ENCODE data around the gene ZNF536.

The ZNF536 gene

DNA sequence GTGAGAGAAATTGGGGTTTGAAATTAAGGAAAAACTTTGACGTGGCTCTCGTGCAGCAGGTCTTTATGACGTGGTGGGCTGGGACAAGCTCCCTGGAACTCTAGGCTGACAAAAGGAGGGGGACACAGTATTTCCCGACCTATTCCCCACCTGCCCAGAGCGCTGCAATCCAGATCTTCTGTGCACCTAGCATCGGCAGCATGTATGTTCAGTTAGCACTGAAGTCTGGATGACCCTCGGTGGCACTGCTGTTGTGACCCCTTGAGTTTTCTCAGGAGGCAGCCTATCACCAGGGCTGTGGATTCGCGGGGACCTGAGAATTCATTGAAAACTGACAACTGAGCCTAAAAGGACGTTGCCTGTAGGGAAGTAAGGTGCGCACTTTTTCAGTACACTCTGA lies 9.1 kb upstream of the ZNF536 start:
- no peak for DNase-seq (ENCODE audit: low read depth in 3 of 3)

DNA sequence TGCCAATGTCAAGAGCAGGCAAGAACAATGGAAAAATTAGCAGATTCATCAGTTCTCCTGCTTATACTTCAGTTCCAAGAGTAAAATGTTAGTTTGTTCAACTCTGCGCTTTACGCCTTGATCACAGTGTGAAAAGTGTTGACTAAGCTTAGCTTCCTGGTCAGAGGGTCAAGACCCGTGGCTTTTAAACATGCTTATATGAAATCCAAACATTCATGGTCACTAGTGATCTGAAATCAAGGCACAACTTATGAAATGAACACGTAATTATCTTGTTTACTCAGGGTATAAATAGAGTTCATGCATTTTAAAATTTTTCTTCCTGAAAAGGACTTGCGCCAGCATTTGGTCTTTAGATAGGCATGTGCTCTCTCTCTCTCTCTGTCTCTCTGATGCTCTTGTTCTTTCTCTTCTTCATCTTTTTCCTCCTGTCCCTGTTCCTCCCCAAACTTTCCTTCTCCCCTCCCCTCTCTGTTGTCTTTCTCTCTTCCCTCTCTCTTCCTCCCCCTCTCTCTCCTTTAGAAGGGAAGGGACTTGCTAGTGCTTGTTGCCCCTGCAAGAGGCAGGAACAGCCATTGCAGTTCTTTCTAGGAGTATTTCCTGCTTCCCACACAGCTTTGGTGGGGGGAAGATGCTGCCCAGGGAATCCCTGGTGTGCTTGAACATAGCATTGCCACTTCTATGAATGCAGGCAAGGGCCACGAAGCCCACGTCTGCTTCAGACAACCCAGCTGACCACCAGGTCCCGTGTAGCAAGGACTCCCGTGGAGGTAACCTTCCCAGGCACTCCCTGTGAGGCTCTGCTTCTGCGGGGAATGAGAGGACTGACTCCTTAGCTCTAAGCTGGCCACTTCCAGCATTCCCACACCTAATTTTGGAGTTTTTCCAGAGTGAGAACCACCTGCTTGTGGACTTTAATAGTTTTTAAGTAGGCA lies 7.1 kb upstream of the ZNF536 start:
- no peak for DNase-seq (ENCODE audit: low read depth in 3 of 3)

DNA sequence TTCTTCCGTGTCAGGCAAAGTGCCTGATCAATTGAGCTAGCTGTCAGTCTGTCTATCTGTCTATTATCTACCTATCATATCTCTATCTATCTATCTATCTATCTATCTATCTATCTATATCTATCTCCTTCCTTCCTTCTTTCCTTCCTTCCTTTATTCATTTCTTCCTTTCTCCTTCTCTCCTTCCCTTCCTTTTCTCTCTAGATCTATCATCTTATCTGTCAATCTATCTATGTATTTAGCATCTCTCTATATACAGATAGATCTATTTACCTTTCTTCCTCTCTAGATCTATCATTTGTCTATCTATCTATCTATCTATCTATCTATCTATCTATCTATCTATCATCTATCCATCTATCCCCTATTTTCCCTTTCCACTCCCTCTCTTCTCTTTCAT lies 5.9 kb upstream of the ZNF536 start:
- no peak for DNase-seq (ENCODE audit: low read depth in 3 of 3)

- DNase-seq (ENCODE audit: low read depth in 3 of 3) = no peak
Observed at GRCh38 chr19:30367006-30367405, 5.2 kb upstream of the ZNF536 start.

DNA sequence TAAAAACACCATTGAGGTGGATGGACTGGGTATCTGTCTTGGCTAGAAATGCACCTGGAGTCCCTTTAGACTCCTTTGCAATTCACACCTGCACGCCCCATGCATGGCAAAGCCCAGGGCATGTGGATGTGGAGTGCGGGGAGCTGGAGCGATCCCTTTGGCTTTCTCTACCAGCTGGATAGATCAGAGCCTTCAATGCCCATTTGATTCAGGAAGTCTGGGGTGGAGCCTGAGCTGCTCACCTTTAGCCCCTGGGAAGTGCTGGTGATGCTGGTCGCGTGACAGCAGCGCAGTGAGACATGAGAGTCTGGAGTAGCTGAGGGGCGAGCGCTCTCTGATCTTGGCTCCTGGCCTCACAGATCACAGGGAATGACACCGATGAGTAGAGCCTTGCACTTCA lies 4.8 kb upstream of the ZNF536 start:
- no peak for DNase-seq (ENCODE audit: low read depth in 3 of 3)

- no peak for DNase-seq (ENCODE audit: low read depth in 3 of 3)
Observed at GRCh38 chr19:30369833-30370232, 2.4 kb upstream of the ZNF536 start.

DNA sequence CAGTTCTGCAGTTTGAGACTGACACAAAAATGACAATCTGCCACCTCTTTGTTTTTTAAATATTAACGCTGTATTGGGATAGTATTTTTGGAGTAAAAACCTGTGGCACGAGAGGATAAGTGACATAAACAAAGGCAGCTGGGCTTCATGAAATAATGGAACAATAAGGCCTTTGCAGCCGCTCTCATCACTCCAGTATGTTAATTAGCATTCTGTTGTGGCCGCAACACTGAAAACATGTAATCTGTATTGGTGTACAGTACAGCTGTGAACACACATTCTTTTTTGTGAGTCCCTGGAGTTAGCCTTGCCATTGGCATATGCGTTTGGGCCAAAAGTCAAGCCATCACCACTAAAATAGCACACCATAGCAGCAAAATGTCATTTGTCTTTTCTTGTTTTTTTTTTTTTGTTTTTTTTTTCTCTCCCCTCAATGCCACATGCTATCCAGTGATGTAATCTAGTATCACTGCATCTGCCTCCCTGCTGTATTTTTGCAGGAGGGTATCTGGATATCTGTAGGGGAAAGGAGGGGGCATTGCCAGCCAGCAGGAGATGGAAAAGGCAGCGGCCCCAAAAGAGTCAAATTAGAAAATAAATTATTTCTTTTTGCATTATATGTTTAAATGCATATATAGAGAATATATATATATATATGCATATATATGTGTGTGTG lies 885 bp upstream of the ZNF536 start:
- no peak for DNase-seq (ENCODE audit: low read depth in 3 of 3)

DNA sequence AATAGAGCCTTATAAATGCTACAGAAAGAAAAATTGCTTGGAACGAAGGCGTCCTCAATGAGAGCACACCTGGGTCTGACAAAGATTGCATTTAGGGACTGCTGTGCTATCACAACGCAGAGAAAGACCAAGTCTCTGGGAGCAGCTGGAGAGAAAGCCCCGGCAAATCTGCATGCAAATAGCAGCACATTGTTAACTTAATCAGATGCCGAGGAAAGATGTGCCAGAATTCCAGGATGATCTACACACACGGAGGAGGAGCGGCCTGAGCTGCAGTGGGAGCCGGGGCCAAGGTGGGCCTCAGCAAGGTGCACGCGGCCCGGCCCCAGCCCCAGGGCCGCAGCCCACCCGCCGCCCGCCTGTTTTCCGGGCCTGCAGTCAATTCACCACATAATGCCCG lies 1.4 kb downstream of the ZNF536 start:
- no peak for DNase-seq (ENCODE audit: low read depth in 3 of 3)

DNA sequence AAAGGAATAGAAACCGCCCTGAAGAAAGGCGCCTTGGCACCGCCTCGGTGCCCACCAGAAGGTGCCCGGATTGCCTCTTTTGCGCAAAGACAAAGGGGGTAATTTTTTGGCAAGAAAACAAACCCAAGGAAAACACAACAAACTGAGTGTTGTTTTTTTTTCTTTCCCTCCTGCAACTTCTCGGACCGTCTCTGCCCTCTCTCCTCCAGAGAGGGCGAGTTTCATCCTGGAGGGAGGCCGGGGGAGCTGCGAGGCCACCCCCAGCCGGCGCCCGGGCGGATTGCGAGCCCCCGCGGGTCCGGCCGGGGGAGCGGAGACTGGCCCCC lies 2.3 kb downstream of the ZNF536 start:
- DNase-seq (ENCODE audit: low read depth in 3 of 3) = no peak

DNA sequence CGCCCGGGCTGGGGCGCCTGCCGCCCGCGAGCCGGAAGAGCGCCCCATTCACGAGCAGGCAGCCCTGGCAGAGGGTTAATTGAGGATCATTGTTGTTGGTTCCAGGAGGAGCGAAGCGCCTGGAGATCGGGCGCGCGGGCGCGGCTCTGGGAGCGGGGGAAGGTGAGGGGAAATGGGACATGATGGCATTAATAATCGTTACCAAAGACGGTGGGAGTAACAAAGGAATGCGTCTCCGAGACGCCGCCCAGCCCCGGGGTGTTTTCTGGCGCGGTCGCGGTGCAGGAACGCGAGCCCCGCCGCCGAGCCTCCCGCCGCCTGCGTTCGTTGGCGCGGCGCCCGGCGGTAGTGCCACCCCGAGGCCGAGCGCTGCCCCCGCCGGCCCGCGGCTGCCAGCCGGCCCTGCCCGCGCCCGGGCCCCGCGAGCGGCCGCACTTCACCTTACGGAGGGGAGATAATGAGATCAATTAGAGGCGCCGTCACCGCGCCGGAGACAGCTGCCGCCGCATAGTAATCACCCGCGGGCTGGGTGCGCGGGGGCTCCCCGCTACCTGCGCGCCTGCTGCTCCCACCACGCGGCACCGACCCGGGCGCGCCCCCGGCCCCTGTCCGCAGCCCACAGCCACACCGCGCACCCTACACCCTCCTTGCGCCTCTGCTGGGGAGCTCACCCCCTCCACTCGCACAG lies 2.8 kb downstream of the ZNF536 start:
- DNase-seq (ENCODE audit: low read depth in 3 of 3) = no peak

DNA sequence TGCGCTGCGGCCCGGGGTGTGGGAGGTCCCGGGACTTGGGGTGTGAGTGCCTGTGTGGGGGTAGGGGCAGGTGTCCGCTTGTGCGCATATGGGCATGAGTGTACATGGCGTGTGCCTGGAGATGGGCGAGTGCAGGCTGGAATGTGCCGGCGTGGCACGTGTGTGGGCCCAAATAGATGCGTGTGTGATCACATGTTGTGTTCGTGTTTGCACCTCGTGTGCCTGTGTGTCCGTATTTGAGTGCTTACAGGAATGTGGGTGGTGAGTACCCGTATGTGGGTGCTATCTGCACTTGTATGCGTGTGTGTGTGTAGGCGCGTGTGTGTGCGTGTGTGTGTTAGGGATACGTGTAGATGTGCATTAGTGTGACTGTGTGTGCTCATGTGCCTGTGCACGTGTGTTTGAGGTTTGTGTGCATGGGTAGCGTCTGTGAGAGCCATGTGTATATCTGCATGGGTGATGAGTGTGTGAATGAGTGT lies 3.4 kb downstream of the ZNF536 start:
- DNase-seq (ENCODE audit: low read depth in 3 of 3) = no peak

GRCh38 chr19:30376272-30376671 lies 4.1 kb downstream of the ZNF536 start:
- DNase-seq (ENCODE audit: low read depth in 3 of 3) = no peak

DNA sequence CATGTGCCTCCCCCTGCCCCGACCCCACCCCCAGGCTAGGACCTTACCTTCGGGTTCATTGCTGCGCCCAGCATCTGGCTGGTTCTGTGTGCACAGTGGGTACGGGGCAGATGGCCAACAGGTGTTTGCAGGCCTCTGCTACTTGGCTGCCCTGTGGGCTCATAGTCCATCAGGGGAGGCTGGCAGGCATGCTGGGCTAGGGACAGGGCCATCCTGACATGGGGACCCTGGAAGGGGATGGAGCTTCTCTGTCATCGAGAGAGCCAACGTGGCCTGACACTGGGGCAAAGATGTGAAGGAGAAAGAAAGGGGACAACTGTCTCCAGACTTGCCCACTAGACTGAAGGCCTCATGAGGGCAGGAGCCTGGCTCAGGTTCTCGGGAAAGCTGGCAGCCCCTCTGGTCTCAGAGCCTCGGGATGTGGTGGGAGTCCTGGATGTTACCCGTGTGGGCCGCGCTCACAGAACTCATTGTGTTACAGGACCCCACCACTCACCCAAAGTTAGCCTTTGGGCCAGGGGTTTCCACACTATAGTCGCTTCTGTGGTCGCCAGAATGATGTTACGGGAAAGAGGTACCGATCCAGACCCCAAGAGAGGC lies 4.7 kb downstream of the ZNF536 start:
- no peak for DNase-seq (ENCODE audit: low read depth in 3 of 3)

GRCh38 chr19:30378701-30379100 lies 6.5 kb downstream of the ZNF536 start:
- DNase-seq (ENCODE audit: low read depth in 3 of 3) = no peak

DNA sequence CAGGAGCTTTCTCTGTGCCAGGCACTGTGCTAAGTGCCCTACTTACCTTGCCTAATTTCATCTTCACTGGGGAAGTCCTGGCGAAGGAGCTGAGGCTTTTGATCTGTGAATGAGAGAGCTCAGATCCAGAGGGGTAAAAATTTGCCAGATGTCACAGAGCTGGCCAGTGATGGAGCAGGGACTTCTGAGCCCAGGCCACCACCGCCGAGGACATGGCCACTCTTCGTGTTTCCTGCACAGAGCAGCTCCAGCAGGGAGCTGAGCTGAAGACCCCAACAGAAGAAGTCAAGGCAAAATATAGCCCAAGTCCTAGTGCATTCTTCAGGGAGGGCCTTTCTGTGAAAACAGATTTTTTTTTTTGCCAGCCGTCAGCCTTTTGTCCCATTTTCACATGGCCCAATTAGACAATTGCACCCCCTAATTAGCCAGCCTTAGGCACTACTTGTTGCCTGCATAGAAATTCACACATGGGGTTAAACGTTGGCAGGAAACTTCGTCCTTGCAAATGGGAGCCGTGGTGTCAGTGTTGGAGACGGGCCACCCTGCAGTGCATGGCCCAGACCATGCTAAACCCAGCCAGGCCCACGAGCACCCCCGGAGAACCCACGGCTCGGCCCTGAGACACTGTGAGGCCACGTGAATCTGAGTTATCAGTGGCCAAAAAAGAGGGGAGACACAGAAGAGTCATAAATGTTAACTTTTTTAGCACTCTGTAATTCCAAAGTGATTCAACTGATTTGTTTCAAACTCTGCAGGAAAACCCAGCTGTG lies 7.8 kb downstream of the ZNF536 start:
- DNase-seq (ENCODE audit: low read depth in 3 of 3) = no peak

- DNase-seq (ENCODE audit: low read depth in 3 of 3) = no peak
Observed at GRCh38 chr19:30381366-30381765, 9.2 kb downstream of the ZNF536 start.

- DNase-seq (ENCODE audit: low read depth in 3 of 3) = no peak
Observed at GRCh38 chr19:30385174-30385573, 13.0 kb downstream of the ZNF536 start.

- DNase-seq (ENCODE audit: low read depth in 3 of 3) = no peak
Observed at GRCh38 chr19:30385666-30386065, 13.5 kb downstream of the ZNF536 start.

- DNase-seq (ENCODE audit: low read depth in 3 of 3) = no peak
Observed at GRCh38 chr19:30386551-30387143, 14.5 kb downstream of the ZNF536 start.

DNA sequence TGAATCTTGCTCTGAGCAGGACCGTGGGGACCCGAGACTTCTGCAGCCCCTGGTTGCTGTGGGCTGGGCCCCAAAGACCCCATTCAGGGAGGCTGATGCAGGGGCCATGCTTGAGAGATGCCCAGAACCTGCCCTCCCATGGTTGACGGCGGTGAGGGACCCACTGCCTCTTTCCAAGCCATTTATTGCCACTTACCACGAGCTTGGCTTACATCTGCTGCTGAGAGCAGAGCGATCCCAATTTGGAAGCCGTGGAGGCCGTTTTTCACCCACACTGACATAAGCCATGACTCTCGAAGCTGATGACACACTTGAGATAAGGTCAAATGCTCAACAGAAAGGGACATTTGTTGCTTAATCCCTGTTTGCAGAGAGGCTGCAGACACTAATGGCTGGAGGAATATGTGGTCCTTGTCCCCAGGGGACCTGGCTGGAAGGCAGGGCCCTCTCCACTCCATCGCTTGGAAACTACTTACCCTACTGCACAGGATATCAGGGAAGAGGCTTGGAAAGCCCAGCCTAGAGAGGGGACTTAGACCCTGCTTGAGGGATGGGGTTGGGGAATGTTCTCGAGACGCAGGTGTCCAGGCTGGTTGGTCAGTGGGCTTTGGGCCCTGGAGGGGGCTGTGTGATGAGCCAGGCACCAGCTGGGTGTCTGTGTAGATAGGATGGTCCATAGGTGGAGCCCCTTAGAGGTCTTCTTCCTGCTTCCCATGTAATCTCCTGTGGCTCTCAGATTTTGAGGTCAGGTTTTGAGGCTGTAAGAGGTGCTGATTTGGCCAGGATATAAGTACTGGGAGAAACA lies 15.3 kb downstream of the ZNF536 start:
- DNase-seq (ENCODE audit: low read depth in 3 of 3) = no peak
